Stomach (tissue), 4 donors: Measurements from ENCODE around the gene EXOC2.

ENCODE experiments used
- EP300 ChIP-seq: sonication (generic); formaldehyde crosslinking; IDR thresholded peaks from one replicate; pipeline ENCODE4 v1.6.1; 2017; ENCODE audit warnings: antibody characterized with exemption
- POLR2A ChIP-seq, 4 donors: fragments of 450-650 bp; IDR thresholded peaks; one replicate each; pipeline ENCODE4 v1.6.1; 2016; ENCODE audit warnings: antibody characterized with exemption in 4 of 4, control low read depth in 2 of 4, mild to moderate bottlenecking in 1 of 4, moderate library complexity in 1 of 4
- POLR2AphosphoS5 ChIP-seq, 3 donors: sonication (generic); formaldehyde crosslinking; IDR thresholded peaks; one replicate each; pipeline ENCODE4 v1.6.1; 2016; ENCODE audit warnings: antibody characterized with exemption in 3 of 3
- TF ChIP-seq, protein P1 (sequence below), 7 experiments: fragments of 450-650 bp in 4 of 7; fragments of 200-600 bp in 3 of 7; sonication (generic) in 3 of 7; IDR thresholded peaks; one replicate each; pipeline ENCODE4 v1.5.1; 2016 to 2019; ENCODE audit warnings: antibody characterized with exemption in 7 of 7, control low read depth in 2 of 7, mild to moderate bottlenecking in 1 of 7

DNA sequence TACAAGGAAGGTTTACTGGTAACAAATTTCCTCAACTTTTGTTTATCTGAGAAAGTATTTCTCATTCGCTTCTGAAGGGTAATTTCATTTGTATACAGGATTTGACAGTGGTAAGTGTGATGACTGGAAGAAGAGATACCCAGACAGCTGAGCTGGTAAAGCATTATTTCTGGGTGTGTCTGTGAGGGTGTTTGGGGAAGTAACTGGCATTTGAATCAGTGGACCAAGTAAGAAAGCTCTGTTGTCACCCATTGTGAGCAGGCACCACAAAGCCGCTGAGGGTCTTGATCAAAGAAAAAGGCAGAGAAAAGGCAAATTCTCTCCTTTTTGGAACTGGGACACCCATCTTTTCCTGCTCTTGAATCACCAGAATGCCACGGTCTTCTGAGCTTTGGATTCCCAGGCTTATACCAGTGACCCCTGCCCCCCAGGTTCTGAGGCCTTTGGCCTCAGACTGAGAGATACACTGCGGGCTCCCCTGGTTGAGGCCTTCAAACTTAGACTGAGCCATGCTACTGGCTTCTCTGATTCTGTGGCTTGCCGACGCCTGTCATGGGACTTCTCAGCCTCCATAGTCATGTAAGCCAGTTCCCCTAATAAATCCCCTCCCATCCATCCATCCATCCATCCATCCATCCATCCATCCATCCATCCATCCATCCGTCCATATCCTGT is 25.5 kb downstream of the EXOC2 start:
- no peak for TF ChIP-seq POLR2AphosphoS5 (IDR thresholded peaks at IDR 0.05)
- TF ChIP-seq, protein P1, sequence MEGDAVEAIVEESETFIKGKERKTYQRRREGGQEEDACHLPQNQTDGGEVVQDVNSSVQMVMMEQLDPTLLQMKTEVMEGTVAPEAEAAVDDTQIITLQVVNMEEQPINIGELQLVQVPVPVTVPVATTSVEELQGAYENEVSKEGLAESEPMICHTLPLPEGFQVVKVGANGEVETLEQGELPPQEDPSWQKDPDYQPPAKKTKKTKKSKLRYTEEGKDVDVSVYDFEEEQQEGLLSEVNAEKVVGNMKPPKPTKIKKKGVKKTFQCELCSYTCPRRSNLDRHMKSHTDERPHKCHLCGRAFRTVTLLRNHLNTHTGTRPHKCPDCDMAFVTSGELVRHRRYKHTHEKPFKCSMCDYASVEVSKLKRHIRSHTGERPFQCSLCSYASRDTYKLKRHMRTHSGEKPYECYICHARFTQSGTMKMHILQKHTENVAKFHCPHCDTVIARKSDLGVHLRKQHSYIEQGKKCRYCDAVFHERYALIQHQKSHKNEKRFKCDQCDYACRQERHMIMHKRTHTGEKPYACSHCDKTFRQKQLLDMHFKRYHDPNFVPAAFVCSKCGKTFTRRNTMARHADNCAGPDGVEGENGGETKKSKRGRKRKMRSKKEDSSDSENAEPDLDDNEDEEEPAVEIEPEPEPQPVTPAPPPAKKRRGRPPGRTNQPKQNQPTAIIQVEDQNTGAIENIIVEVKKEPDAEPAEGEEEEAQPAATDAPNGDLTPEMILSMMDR (IDR thresholded peaks at IDR 0.05): no peak
- TF ChIP-seq POLR2A (IDR thresholded peaks at IDR 0.05): no peak
- no peak for TF ChIP-seq EP300
